Sigmoid colon (tissue), 4 donors: ENCODE data around the gene NAGS.

Experiments used
- POLR2A ChIP-seq, 2 donors: fragments of 450-650 bp; IDR thresholded peaks; one replicate each; pipeline ENCODE4 v1.6.1; 2016; ENCODE audit warnings: antibody characterized with exemption in 2 of 2, mild to moderate bottlenecking in 2 of 2, moderate library complexity in 2 of 2
- POLR2AphosphoS5 ChIP-seq, 4 donors: sonication (generic); formaldehyde crosslinking; IDR thresholded peaks; one replicate each; pipeline ENCODE4 v1.6.1; 2017; ENCODE audit warnings: antibody characterized with exemption in 4 of 4
- TF ChIP-seq, protein P1 (sequence below), 4 experiments: fragments of 450-650 bp in 3 of 4; fragments of 200-600 bp in 1 of 4; IDR thresholded peaks; one replicate each; pipeline ENCODE4 v1.5.1; 2016 to 2019; ENCODE audit warnings: antibody characterized with exemption in 4 of 4, mild to moderate bottlenecking in 3 of 4, moderate library complexity in 2 of 4

DNA sequence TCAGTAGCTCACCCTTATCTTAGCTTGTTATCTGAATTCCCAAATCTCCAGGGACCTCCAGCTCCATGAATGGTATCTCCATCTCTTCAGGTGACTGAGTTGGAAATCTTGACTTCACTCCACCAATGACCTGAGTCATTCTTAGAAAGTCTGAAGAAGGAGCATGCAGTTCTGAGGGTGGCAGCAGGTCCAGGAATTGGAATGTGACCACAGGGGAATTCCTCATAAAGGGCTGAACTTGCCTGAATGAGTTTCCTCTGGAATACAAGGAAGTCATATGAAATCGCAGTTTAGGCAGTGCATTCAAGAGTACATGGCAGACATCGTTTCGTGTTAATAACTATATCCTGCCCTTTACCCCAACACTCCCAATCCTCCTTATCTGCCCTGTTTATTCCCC is 38.1 kb upstream of the NAGS start:
- TF ChIP-seq, protein P1, sequence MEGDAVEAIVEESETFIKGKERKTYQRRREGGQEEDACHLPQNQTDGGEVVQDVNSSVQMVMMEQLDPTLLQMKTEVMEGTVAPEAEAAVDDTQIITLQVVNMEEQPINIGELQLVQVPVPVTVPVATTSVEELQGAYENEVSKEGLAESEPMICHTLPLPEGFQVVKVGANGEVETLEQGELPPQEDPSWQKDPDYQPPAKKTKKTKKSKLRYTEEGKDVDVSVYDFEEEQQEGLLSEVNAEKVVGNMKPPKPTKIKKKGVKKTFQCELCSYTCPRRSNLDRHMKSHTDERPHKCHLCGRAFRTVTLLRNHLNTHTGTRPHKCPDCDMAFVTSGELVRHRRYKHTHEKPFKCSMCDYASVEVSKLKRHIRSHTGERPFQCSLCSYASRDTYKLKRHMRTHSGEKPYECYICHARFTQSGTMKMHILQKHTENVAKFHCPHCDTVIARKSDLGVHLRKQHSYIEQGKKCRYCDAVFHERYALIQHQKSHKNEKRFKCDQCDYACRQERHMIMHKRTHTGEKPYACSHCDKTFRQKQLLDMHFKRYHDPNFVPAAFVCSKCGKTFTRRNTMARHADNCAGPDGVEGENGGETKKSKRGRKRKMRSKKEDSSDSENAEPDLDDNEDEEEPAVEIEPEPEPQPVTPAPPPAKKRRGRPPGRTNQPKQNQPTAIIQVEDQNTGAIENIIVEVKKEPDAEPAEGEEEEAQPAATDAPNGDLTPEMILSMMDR (IDR thresholded peaks at IDR 0.05) = no peak
- TF ChIP-seq POLR2A (IDR thresholded peaks at IDR 0.05) (no peak), POLR2AphosphoS5 (IDR thresholded peaks at IDR 0.05) (no peak)
